PFSK-1 (cell line): Measurements from ENCODE around the gene ATP6V1F.

Experiments used
- FOXP2 ChIP-seq: optimal IDR thresholded peaks from 2 replicates; pipeline ENCODE3; 2011; ENCODE audit warnings: borderline replicate concordance, control low read depth, inconsistent platforms; ENCODE audit not compliant: insufficient read depth; ENCODE audit errors: extremely low read length, extremely low read depth
- POLR2AphosphoS5 ChIP-seq: IDR thresholded peaks from 2 replicates; pipeline ENCODE4 v1.6.1; 2012; ENCODE audit warnings: low read depth, mild to moderate bottlenecking, control low read depth, low read length, moderate library complexity
- SIN3A ChIP-seq: IDR thresholded peaks from 2 replicates; pipeline ENCODE4 v1.6.1; 2012; ENCODE audit warnings: mild to moderate bottlenecking, low read length, moderate library complexity, borderline replicate concordance; ENCODE audit not compliant: insufficient read depth
- TAF1 ChIP-seq: IDR thresholded peaks from 2 replicates; pipeline ENCODE4 v1.6.1; 2012; ENCODE audit warnings: low read length, control low read depth, borderline replicate concordance; ENCODE audit not compliant: insufficient read depth
- TF ChIP-seq, protein P1 (sequence below), 2 experiments: IDR thresholded peaks; 2 replicates each; pipeline versions ENCODE4 v1.6.1 to v1.8.0; 2011 to 2012; ENCODE audit warnings: low read depth in 2 of 2, low read length in 2 of 2, control low read depth in 1 of 2, inconsistent platforms in 1 of 2, mild to moderate bottlenecking in 1 of 2, moderate library complexity in 1 of 2; ENCODE audit not compliant: insufficient read depth in 1 of 2

ATP6V1F gene

DNA sequence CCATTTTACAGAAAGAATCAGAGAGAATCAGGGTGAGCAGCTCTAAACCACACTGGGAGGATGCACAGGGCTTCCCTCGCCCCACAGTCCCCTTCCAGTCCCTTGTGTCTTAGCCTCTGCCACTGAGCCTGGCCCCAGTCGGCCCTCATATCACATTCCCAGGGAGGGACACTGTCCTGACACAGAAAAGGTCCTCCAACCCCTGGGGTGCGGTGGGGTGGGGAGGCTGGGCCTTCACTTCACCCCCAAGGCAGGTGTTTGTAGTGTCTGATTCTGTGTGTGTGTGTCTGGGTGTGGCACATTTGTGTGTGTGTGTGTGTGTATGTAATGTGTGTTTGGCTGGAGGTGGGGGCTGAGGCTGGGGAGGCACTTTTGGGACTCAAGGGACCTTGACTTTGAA lies 49.6 kb downstream of the ATP6V1F start:
- no peak for TF ChIP-seq POLR2AphosphoS5
- TF ChIP-seq FOXP2: no peak
- TF ChIP-seq SIN3A: no peak
- TF ChIP-seq TAF1: no peak
- TF ChIP-seq, protein P1, sequence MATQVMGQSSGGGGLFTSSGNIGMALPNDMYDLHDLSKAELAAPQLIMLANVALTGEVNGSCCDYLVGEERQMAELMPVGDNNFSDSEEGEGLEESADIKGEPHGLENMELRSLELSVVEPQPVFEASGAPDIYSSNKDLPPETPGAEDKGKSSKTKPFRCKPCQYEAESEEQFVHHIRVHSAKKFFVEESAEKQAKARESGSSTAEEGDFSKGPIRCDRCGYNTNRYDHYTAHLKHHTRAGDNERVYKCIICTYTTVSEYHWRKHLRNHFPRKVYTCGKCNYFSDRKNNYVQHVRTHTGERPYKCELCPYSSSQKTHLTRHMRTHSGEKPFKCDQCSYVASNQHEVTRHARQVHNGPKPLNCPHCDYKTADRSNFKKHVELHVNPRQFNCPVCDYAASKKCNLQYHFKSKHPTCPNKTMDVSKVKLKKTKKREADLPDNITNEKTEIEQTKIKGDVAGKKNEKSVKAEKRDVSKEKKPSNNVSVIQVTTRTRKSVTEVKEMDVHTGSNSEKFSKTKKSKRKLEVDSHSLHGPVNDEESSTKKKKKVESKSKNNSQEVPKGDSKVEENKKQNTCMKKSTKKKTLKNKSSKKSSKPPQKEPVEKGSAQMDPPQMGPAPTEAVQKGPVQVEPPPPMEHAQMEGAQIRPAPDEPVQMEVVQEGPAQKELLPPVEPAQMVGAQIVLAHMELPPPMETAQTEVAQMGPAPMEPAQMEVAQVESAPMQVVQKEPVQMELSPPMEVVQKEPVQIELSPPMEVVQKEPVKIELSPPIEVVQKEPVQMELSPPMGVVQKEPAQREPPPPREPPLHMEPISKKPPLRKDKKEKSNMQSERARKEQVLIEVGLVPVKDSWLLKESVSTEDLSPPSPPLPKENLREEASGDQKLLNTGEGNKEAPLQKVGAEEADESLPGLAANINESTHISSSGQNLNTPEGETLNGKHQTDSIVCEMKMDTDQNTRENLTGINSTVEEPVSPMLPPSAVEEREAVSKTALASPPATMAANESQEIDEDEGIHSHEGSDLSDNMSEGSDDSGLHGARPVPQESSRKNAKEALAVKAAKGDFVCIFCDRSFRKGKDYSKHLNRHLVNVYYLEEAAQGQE (IDR thresholded peaks at IDR 0.05; ENCODE audit: insufficient read depth in 1 of 2, low read depth in 2 of 2, low read length in 2 of 2): no peak

DNA sequence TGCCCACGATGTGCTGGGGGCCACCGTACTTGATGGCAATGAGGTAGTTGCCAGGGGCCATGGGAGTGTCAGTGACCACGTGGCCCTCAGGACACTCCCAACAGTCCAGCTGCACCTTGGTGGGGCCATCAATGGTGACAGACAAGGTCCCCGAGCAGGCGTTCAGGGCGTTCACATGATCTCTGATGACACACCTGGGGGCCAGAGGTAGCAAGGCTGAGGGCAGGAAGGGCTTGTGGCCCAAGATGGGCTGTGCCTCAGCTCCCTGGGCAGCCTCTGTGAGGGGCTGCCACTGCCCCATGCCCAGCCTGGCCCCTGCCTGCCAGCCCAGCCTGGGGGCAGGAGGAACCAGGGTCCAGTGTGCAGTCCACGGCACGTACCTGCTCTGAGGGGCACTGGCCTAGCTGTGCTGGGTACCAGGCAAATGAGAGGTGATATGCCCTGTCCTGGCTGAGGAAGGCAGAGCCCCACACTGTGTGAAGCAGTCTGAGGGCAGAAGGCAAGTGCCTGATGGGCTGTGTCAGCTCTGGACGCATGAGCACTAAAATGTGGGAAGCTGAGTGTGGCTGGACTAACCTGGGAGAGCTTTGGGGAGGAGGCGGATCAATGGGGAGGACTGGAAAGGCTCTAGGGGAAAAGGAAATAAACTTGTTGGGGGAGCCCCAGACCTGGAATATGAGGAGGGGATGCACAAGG lies 51.4 kb downstream of the ATP6V1F start:
- TF ChIP-seq SIN3A (no peak), TAF1 (no peak), POLR2AphosphoS5 (no peak), FOXP2 (no peak)
- TF ChIP-seq, protein P1 (IDR thresholded peaks at IDR 0.05; ENCODE audit: insufficient read depth in 1 of 2, low read depth in 2 of 2, low read length in 2 of 2): no peak

DNA sequence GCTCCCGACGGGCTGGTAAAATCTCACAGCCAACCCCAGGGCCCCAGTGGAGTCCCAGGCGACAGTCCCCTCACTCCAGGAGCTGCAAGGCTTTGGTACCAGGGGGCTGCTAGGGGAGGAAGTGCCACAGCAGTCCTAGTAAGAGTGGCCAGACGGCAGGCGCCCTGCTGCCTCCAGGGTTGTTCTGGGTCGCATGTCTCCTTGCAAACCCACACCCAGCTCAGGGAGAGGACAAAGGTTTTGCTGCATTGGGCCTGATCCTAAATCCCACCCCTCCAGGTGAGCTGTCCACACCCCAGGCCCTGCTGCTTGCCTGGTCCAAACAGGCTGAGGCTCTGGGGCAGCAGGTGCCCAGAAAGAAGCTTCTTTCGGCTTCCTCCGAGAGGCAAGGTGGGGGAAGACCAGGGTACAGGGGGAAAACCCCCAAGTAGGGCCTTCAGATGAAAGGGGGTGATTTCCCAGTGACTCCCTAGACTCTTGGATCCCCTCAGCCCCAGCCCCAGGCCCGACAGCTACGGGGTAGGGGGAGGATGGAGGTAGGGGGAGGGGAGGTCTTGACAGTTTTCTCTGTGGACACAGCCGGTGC lies 52.0 kb downstream of the ATP6V1F start:
- TF ChIP-seq POLR2AphosphoS5 (no peak), TAF1 (no peak), FOXP2 (no peak), SIN3A (no peak)
- TF ChIP-seq, protein P1 (IDR thresholded peaks at IDR 0.05; ENCODE audit: insufficient read depth in 1 of 2, low read depth in 2 of 2, low read length in 2 of 2): no peak

DNA sequence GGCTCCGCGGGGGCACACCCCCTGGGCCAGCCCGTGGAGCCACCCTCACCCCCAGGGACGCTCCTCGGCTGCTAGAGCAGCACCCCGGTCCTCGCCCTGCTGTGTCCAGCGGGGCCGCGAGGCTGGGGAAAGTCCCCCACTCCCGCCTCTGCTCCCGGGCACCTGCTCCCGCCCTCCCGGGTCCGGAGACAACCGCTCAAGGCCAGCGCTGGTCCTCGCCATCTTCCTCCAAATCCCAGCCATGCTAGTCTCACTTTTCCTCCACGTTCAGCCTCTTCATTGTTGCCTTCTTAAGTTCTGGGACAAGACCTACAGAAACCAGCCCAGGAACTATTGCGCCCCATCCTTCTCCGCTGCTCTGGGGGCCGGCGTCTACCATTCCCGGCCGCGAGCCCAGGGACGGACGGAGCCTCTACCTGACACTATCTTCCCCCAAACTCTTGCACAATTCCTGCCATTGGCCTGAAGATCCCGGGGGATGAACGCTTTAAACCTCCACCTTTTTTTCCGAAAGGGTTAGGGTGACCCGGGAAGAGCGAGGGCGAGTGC lies 52.7 kb downstream of the ATP6V1F start:
- TF ChIP-seq POLR2AphosphoS5: no peak
- TF ChIP-seq FOXP2: no peak
- TF ChIP-seq TAF1: no peak
- TF ChIP-seq, protein P1 (IDR thresholded peaks at IDR 0.05; ENCODE audit: insufficient read depth in 1 of 2, low read depth in 2 of 2, low read length in 2 of 2): no peak
- TF ChIP-seq SIN3A: no peak
